DMS153 treated with DMSO at 0.1 percent for 48 hours (cell line): ENCODE results near the gene SUGT1.

ENCODE experiments used
- DNase-seq: peaks from one replicate; lab custom pipeline; 2025; ENCODE audit not compliant: unreplicated experiment; lab: John Stamatoyannopoulos, UW

Gene SUGT1

GRCh38 chr13:52736891-52737290, 84.3 kb downstream of the SUGT1 start:
- no peak for DNase-seq

- DNase-seq: no peak
Measured at GRCh38 chr13:52737451-52737850, 84.8 kb downstream of the SUGT1 start.

GRCh38 chr13:52737965-52738364, 85.3 kb downstream of the SUGT1 start:
- DNase-seq: no peak

GRCh38 chr13:52738719-52739467, 86.3 kb downstream of the SUGT1 start:
- no peak for DNase-seq

- no peak for DNase-seq
Measured at GRCh38 chr13:52739468-52740071, 86.9 kb downstream of the SUGT1 start, which contains the start of gene CNMD. TSS of gene CNMD (minus strand) at chr13:52739820. CDS start at chr13:52739701, 119 bp downstream.

- DNase-seq: no peak
Measured at GRCh38 chr13:52743569-52743968, 90.9 kb downstream of the SUGT1 start.

GRCh38 chr13:52743988-52744387, 91.4 kb downstream of the SUGT1 start:
- DNase-seq: no peak

GRCh38 chr13:52744842-52745375, 92.3 kb downstream of the SUGT1 start:
- no peak for DNase-seq

GRCh38 chr13:52746141-52746540, 93.5 kb downstream of the SUGT1 start:
- no peak for DNase-seq

GRCh38 chr13:52749419-52749818, 96.8 kb downstream of the SUGT1 start:
- no peak for DNase-seq
